Activated CD8-positive, alpha-beta T cell treated with anti-CD3 and anti-CD28 coated beads for 36 hours (primary cell): Measurements from ENCODE around the gene GRAMD4. TPM values are rescaled to one million over a fixed set of nuclear protein-coding genes. Genes with fewer than 3 reads are reported as not detected.

Source experiments
- ATAC-seq: fragments of 200-7000 bp; cut with Tn5 transposase; one replicate; pipeline ENCODE4 v1.10.0; 2021; ENCODE audit warnings: mild to moderate bottlenecking, moderate library complexity
- CTCF ChIA-PET: fragments of 350-600 bp; sonication (Branson Sonifier 250); formaldehyde crosslinking; loops from one replicate; lab custom pipeline; 2021; ENCODE audit warnings: antibody characterized with exemption; lab: Charles Lee
- POLR2A ChIA-PET: fragments of 350-600 bp; sonication (Branson Sonifier 250); formaldehyde crosslinking; loops from one replicate; lab custom pipeline; 2021; ENCODE audit warnings: antibody characterized with exemption; lab: Charles Lee
- DNase-seq: peaks from one replicate; pipeline ENCODE4 v3.0.0-alpha.2; 2020
- H3K27ac Mint-ChIP-seq: one replicate; pipeline ENCODE4 v1.8.0; 2021; ENCODE audit warnings: mild to moderate bottlenecking, mixed read lengths
- H3K27me3 Mint-ChIP-seq: one replicate; pipeline ENCODE4 v1.8.0; 2021; ENCODE audit warnings: mixed read lengths
- H3K36me3 Mint-ChIP-seq: one replicate; pipeline ENCODE4 v1.8.0; 2021; ENCODE audit warnings: low read depth, mixed read lengths
- H3K4me1 Mint-ChIP-seq: one replicate; pipeline ENCODE4 v1.8.0; 2021; ENCODE audit warnings: low read depth, mixed read lengths
- H3K4me3 Mint-ChIP-seq: one replicate; pipeline ENCODE4 v1.8.0; 2021; ENCODE audit warnings: mild to moderate bottlenecking, moderate library complexity, mixed read lengths
- H3K9me3 Mint-ChIP-seq: one replicate; pipeline ENCODE4 v1.8.0; 2021; ENCODE audit warnings: mixed read lengths
- intact Hi-C: fragments of 100-400 bp; cut with micrococcal nuclease; formaldehyde crosslinking; loops from one replicate; pipeline ENCODE4 v1.10.0; 2022
- total RNA-seq, 2 experiments: library from RNA; stranded (reverse); gene quantifications; one replicate each; pipeline ENCODE4 v1.2.3, GENCODE V29; 2021
- TF ChIP-seq, protein P1 (sequence below): fragments of 200-600 bp; IDR thresholded peaks from one replicate; pipeline ENCODE4 v1.8.0; 2022; ENCODE audit warnings: antibody characterized with exemption, mild to moderate bottlenecking

The GRAMD4 gene
- total RNA-seq, 2 experiments from 2014 or later, result 26.9 to 28.1 TPM

DNA sequence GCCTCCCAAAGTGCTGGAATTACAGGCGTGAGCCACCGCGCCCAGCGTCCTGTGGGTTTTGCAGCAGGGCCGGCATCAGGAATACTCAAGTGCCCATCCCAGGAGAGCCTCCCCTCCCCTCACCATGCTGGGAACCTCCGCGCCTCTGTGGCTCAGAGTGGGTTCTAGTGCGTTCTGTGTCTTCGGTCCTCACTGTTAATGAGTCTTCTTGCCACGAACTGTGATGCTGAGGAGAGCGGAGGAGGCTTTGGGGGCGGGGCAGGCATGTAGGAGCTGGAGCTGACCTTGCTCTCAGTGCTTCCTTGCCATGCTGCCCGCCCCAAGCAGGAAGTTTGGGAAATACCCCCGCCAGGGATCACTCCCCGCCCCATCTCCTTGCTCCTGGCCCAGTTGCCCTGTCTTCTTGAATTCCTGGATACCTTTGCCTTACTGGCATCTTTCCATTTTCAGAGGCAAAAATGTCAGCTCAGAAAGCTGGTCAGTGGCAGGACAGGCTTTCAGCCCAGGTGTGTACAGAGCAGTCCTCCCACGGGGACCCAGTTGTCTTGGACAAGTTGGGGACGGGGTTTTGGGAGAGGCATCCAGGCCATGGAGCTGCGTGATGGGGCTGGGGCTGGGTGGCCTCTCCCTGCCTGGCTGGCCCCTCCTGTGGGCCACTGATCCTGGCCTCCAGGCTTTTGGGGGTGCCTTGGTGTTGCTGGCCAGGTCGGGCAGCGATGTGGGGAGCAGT lies 5.1 kb downstream of the GRAMD4 start:
- Mint-ChIP-seq H3K36me3 (no peaks in the 10 kb centered on the region), H3K27me3 (no peaks in the 10 kb centered on the region), H3K9me3 (no peaks in the 10 kb centered on the region), H3K4me3 (no peak overlapping the region), H3K4me1 (no peaks in the 10 kb centered on the region), H3K27ac (no peak overlapping the region)
- POLR2A ChIA-PET, result interaction anchor here (1.0 to 1.5 kb wide), 2 partner anchors 11 to 20 kb away, joined by 3 to 4 read pairs; no protein-coding TSS in a partner anchor
- intact Hi-C loops, result no loop called here
- ATAC-seq (no peak), DNase-seq (no peak)
- TF ChIP-seq, protein P1, sequence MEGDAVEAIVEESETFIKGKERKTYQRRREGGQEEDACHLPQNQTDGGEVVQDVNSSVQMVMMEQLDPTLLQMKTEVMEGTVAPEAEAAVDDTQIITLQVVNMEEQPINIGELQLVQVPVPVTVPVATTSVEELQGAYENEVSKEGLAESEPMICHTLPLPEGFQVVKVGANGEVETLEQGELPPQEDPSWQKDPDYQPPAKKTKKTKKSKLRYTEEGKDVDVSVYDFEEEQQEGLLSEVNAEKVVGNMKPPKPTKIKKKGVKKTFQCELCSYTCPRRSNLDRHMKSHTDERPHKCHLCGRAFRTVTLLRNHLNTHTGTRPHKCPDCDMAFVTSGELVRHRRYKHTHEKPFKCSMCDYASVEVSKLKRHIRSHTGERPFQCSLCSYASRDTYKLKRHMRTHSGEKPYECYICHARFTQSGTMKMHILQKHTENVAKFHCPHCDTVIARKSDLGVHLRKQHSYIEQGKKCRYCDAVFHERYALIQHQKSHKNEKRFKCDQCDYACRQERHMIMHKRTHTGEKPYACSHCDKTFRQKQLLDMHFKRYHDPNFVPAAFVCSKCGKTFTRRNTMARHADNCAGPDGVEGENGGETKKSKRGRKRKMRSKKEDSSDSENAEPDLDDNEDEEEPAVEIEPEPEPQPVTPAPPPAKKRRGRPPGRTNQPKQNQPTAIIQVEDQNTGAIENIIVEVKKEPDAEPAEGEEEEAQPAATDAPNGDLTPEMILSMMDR, result no peak
- CTCF ChIA-PET, result no interaction called here

- ChIA-PET POLR2A (no interaction called here), CTCF (no interaction called here)
Observed at GRCh38 chr22:46625843-46626349, 5.7 kb downstream of the GRAMD4 start.

DNA sequence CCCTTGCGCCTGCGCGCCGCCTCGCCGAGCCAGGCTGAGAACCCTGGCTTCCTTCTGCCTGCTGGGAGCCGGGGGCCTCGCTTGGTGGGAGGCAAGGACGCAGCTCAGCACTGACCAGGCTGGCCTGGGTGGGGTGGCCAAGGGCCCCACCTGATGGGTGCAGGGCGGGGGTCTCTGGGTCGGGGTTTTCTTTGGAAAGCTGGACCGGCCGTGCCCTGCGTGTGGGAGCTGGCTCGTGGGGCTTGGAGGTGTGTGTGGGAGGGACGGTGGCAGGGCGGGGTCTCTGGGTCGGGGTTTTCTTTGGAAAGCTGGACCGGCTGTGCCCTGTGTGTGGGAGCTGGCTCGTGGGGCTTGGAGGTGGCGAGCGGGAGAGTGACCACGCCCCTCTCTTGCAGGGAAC lies 6.2 kb downstream of the GRAMD4 start:
- TF ChIP-seq, protein P1, result no peak
- POLR2A ChIA-PET, result no interaction called here
- Mint-ChIP-seq H3K36me3 (no peaks in the 10 kb centered on the region), H3K9me3 (no peaks in the 10 kb centered on the region), H3K27ac (no peak overlapping the region), H3K27me3 (no peaks in the 10 kb centered on the region), H3K4me1 (no peaks in the 10 kb centered on the region), H3K4me3 (no peak overlapping the region)
- ATAC-seq (no peak), DNase-seq (no peak)
- CTCF ChIA-PET, result no interaction called here
- intact Hi-C loops, result no loop called here

More at GRCh38 chr22:46625843-46626349, 5.7 kb downstream of the GRAMD4 start:
- TF ChIP-seq, protein P1, result no peak
- no peak overlapping the region for H3K4me3 Mint-ChIP-seq
- intact Hi-C loops, result no loop called here
- no peaks in the 10 kb centered on the region for H3K36me3 Mint-ChIP-seq
- no peaks in the 10 kb centered on the region for H3K27me3 Mint-ChIP-seq
- no peak overlapping the region for H3K27ac Mint-ChIP-seq
- DNase-seq (no peak), ATAC-seq (no peak)
- H3K4me1 Mint-ChIP-seq, result no peaks in the 10 kb centered on the region
- H3K9me3 Mint-ChIP-seq, result no peaks in the 10 kb centered on the region

- ATAC-seq, result no peak
- Mint-ChIP-seq H3K4me1 (no peaks in the 10 kb centered on the region), H3K4me3 (no peak overlapping the region), H3K27me3 (no peaks in the 10 kb centered on the region), H3K36me3 (no peaks in the 10 kb centered on the region), H3K9me3 (no peaks in the 10 kb centered on the region), H3K27ac (no peak overlapping the region)
- ChIA-PET POLR2A (no interaction called here), CTCF (no interaction called here)
- intact Hi-C loops, result no loop called here
- no peak for DNase-seq
- TF ChIP-seq, protein P1, result no peak
Observed at GRCh38 chr22:46626911-46627805, 7.0 kb downstream of the GRAMD4 start.
